ENCODE measurements around the gene PACRG. TPM values are rescaled to one million over a fixed set of nuclear protein-coding genes. Genes with fewer than 3 reads are reported as not detected.

Gene PACRG
- total RNA-seq, 4 donors from 2014 or later: 1.7 to 7.7 (median 3.7) TPM

- Histone ChIP-seq H3K4me3 (replicated peaks in 1 of 3) (no peak overlapping the region), H3K27me3 (no peaks in the 10 kb centered on the region), H3K36me3 (no peaks in the 10 kb centered on the region), H3K9me3 (no peaks in the 10 kb centered on the region), H3K27ac (no peak overlapping the region), H3K4me1 (no peaks in the 10 kb centered on the region)
- intact Hi-C loops (cut with DNase I): no loop called here
- TF ChIP-seq CTCF (IDR thresholded peaks at IDR 0.05) (no peak), POLR2A (IDR thresholded peaks at IDR 0.05) (no peak)
- no peak for DNase-seq
Observed at GRCh38 chr6:162751211-162751859, 23.6 kb downstream of the PACRG start.

GRCh38 chr6:162753775-162754174 is 26.0 kb downstream of the PACRG start:
- Histone ChIP-seq H3K27me3 (no peaks in the 10 kb centered on the region), H3K9me3 (no peaks in the 10 kb centered on the region), H3K4me1 (no peaks in the 10 kb centered on the region), H3K4me3 (replicated peaks in 1 of 3) (no peak overlapping the region), H3K27ac (no peak overlapping the region), H3K36me3 (no peaks in the 10 kb centered on the region)
- no peak for DNase-seq
- no peak for TF ChIP-seq POLR2A (IDR thresholded peaks at IDR 0.05)
- no peak for TF ChIP-seq CTCF (IDR thresholded peaks at IDR 0.05)
- intact Hi-C loops (cut with DNase I): no loop called here

GRCh38 chr6:162770136-162770535 is 42.4 kb downstream of the PACRG start:
- intact Hi-C loops (cut with DNase I): no loop called here
- TF ChIP-seq POLR2A (IDR thresholded peaks at IDR 0.05) (no peak), CTCF (IDR thresholded peaks at IDR 0.05) (no peak)
- no peaks in the 10 kb centered on the region for H3K27me3 ChIP-seq

GRCh38 chr6:162770955-162771354 is 43.2 kb downstream of the PACRG start:
- H3K4me1 ChIP-seq: no peaks in the 10 kb centered on the region
- WGBS, 2 donors: 90 to 98% methylated on average over 1 of the region's 1 CpG
- H3K36me3 ChIP-seq: no peaks in the 10 kb centered on the region
- H3K9me3 ChIP-seq: no peaks in the 10 kb centered on the region
- H3K27ac ChIP-seq: no peak overlapping the region
- TF ChIP-seq POLR2A (IDR thresholded peaks at IDR 0.05): no peak
- TF ChIP-seq CTCF (IDR thresholded peaks at IDR 0.05): no peak
- no peak overlapping the region for H3K4me3 ChIP-seq (replicated peaks in 1 of 3)
- intact Hi-C loops (cut with DNase I): no loop called here
- no peak for DNase-seq
- no peaks in the 10 kb centered on the region for H3K27me3 ChIP-seq

More at GRCh38 chr6:162770136-162770535, 42.4 kb downstream of the PACRG start:
- H3K36me3 ChIP-seq: no peaks in the 10 kb centered on the region
- DNase-seq: no peak
- no peak overlapping the region for H3K27ac ChIP-seq
- no peaks in the 10 kb centered on the region for H3K9me3 ChIP-seq
- no peaks in the 10 kb centered on the region for H3K4me1 ChIP-seq
- no peak overlapping the region for H3K4me3 ChIP-seq (replicated peaks in 1 of 3)

GRCh38 chr6:162772466-162772865 is 44.7 kb downstream of the PACRG start:
- no peak for TF ChIP-seq POLR2A (IDR thresholded peaks at IDR 0.05)
- Histone ChIP-seq H3K27ac (no peak overlapping the region), H3K36me3 (no peaks in the 10 kb centered on the region), H3K9me3 (no peaks in the 10 kb centered on the region), H3K4me1 (no peaks in the 10 kb centered on the region), H3K4me3 (replicated peaks in 1 of 3) (no peak overlapping the region), H3K27me3 (no peaks in the 10 kb centered on the region)
- intact Hi-C loops (cut with DNase I): no loop called here
- DNase-seq: no peak

GRCh38 chr6:162773996-162774395 is 46.2 kb downstream of the PACRG start:
- DNase-seq: no peak
- Histone ChIP-seq H3K27me3 (no peaks in the 10 kb centered on the region), H3K27ac (no peak overlapping the region), H3K36me3 (no peaks in the 10 kb centered on the region), H3K9me3 (no peaks in the 10 kb centered on the region), H3K4me1 (no peaks in the 10 kb centered on the region), H3K4me3 (replicated peaks in 1 of 3) (no peak overlapping the region)
- no peak for TF ChIP-seq POLR2A (IDR thresholded peaks at IDR 0.05)
- TF ChIP-seq CTCF (IDR thresholded peaks at IDR 0.05): no peak
- intact Hi-C loops (cut with DNase I): no loop called here
- WGBS, 2 donors: 85 to 89% methylated on average over 3 of the region's 3 CpGs
